NCI-H2107 treated with DMSO at 0.1 percent for 48 hours (cell line): ENCODE measurements around the gene CDKAL1.
"Not testable (repeated sequence)": the region's sequence is repeated elsewhere in the genome, so short reads cannot be mapped to it uniquely, and the experiment has no call there.

Experiments
- DNase-seq: peaks from one replicate; lab custom pipeline; 2025; ENCODE audit not compliant: unreplicated experiment; lab: John Stamatoyannopoulos, UW

Gene CDKAL1

GRCh38 chr6:21193790-21194475 lies 659.7 kb downstream of the CDKAL1 start:
- no peak for DNase-seq

GRCh38 chr6:21195301-21195700 lies 661.0 kb downstream of the CDKAL1 start:
- not testable (repeated sequence) for DNase-seq

DNA sequence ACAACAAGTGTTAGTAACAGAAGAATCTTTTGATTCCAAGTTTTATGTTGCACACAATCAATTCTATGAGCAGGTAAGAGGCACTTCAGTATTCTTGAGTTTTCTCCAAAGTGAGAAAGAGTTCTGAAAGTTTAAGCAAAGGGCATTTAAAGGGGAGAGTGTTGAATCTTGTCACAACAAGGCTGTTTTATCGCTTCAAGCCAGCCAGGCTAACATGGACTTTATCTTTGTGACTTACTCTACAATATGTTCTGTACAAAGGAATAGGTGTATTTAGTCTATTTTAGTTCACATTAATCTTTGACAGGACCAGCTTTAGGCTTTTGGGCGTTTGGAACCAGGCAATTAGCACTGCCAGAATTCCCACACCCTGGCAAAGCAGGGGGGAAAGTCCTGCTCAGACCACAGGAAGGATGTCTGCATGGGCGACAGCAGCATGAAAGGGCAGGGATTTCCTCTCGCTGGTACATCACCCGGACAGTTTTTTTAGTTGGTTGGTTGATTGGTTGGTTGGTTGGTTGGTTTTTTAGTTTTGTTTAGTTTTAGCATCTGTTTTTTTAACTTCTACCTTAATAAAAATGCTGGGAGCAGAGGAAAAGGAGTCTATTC lies 663.9 kb downstream of the CDKAL1 start:
- DNase-seq, result no peak

DNA sequence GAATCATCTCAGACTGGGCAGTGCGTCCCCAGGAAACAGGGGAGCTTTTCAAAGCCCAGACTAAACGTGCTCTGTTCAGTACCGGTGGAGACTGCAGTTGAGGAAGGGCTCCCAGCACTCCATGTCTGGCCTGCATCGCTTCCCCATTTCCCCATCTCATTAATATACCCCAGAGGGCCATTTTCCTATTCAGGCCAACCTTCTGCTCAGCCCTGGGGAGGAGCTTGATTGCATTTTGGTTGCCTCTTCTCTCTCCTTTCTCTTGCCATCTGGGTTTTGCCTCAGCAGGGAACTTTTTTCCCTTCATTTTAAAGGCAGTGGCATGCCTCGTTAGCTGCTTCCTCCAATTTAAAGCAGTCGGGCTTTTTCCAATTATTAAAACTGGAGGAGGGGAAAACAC lies 665.0 kb downstream of the CDKAL1 start:
- DNase-seq, result peak; percentile 31

- DNase-seq, result no peak
These were observed 666.0 kb downstream of the CDKAL1 start for GRCh38 chr6:21200134-21200870.

GRCh38 chr6:21201187-21201586 lies 666.9 kb downstream of the CDKAL1 start:
- no peak for DNase-seq

DNA sequence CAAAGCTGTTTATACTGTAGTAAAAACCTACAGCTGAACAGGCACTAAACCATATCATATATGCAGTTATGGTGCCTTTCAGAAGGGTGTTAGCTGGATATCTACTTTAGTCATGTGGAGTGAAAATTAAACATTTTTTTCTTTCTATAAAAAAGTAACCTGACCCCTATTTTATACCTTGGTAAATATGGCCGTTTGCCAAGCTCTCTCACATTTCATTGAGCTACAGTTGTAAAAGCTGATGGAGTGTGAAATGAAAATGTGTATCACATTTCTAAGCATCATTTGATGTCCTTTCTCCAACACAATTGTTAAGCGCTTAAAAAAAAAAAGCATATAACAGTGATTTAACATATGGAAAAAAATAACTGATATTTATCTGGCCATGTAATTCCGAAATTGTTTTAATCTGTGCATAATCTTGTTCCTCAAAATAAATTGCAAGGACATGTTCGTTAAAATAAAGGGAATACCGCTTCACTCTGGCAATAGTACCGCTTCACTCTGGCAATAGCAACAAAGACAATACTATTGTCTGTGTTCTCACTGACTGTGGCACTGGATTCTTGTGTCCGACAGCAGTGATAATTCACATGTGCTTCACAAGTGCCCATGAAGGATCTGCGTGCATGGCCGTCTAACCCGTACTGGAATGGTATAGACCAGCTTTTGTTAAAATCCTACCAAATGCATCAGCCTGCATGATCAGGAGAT lies 667.5 kb downstream of the CDKAL1 start:
- peak; percentile 85 for DNase-seq

DNA sequence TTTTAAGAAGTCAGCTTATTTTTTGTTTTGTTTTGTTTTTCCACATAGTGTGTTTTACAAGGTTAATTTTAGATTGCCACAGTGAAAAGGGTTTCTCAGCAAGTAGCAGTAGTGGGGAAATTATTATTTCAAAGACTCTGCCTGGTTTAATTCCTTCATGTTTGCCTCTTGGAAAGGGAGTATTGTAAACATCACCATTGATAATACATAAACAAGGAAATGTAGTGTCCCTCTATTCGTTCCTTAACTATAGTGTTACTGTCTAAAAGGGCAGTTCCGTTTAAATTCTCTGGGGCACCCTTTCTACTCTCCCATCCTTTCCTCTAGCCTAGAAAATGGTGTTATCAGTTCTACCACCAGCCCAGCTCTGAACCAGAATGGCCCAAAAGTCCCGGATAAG lies 668.3 kb downstream of the CDKAL1 start:
- DNase-seq, result no peak

- no peak for DNase-seq
These were observed 670.7 kb downstream of the CDKAL1 start for GRCh38 chr6:21204951-21205350.

DNA sequence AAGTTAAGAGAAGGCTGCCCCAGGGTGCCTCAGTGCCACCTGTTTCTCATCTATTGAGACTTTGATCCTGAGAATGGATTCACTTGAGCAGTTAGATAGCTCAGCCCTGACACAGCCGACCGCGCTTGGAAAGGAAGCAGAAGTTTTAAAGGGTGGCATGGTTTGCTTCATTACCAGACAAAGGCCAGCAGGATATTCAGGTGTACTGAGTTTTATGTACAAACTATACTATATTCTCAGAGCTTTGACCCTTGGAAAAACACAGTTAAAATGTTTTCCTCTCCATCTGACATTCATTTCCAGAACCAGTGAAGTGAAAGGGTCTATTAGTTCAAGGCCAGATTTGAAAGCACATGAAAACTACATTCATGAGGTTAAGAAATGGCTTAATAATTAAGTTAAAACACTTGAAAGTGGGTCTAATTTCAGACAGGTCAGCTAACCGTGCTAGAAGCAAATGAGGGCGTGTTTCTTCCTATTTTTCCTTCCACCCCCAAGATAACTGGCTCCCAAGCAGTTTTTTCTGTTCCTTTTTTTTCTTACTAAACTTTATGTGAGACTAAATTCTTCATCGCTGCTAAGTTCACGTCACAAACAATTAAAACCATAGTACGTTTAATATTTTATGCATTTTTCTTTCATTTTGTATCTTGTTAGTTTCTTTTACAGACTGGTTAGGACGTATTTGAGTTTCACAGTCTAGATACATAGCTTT lies 674.0 kb downstream of the CDKAL1 start:
- no peak for DNase-seq

DNA sequence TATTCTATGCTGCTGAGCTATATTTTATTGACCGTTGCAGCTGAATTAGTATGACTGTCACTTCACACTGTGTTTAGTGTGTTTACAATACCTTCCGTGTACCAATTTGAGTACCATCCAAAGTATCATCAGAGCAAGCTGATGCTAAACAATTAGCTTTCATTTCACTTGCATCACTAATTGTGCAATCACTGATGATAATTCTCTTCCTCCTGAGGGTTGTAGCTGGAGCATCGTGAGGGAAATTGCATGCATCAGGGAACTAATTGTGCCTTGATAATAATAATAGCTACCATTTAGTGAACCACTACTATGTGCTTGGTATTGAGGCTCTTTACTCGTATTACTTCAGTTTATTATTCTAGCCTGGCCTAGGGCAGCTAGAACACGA lies 674.5 kb downstream of the CDKAL1 start:
- no peak for DNase-seq

GRCh38 chr6:21213492-21213891 lies 679.2 kb downstream of the CDKAL1 start:
- no peak for DNase-seq

DNA sequence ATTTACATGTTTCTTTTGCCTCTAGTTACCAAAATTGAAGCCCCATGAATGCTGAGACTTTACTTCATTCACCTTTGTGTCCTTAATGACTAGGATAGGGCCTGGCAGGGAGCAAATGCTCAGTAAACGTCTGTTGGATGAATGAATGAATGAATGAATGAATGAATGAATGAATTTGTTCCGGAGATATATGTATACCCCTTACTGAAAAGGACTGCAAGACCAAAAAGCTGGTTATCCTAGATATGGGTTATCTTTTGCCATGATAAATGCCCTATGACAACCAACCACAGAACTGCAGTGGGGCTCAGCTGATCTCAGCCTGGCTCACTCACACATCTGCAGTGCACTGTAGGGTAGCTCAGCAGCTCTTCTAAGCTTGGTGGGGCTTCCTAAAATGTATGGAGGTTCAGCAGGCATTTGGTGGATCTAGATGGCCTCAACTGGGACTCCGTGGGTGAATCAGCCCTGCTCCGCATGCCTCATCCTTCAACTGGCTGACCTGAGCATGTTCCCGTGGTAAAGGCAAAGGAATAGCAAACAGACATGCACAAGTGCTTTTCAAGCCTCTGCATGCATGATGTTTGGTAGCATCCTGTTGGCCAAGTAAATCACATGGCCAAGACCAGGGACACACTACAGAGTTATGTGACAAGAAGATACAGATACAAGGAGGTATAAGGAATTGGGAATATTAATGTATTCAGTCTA lies 680.6 kb downstream of the CDKAL1 start:
- DNase-seq, result no peak

DNA sequence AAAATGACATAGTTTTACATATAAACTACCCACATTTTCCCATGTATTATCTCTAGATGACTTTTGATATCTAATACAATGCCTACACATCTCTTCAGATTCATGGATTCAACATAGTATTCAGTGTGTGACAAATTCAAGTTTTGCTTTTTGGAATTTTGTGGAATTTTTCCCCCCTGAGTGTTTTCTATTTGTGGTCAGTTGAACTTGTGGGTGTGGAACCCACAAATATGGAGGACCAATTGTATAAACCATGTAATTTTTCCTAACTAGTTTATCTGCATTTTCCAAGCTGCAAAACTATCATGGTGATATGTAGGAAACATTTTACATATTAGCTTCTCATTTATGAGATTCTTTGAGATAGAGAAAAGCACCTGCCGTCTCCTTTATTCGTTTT lies 685.0 kb downstream of the CDKAL1 start:
- no peak for DNase-seq

DNA sequence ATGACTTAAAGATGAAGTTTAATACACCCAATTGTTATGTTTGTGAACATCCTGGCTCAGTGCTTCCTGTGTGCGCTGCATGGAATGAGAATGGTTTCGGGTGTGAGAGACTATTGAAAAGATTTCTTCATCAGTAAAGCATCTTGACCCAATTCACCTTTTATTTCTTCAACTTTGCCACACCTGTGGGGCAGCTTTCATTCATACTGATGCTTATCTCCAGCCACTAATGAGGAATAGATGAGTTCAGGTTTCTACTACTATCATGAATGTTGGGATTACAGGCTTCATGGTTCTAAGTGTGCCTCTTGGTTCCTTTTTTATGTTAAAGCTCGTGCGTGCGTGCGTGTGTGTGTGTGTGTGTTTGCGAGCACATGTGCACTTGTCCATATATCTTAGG lies 685.6 kb downstream of the CDKAL1 start:
- DNase-seq, result no peak

GRCh38 chr6:21220271-21220987 lies 686.2 kb downstream of the CDKAL1 start:
- no peak for DNase-seq

- no peak for DNase-seq
These were observed 688.4 kb downstream of the CDKAL1 start for GRCh38 chr6:21222656-21223055.

GRCh38 chr6:21225912-21226311 lies 691.7 kb downstream of the CDKAL1 start:
- DNase-seq, result no peak

DNA sequence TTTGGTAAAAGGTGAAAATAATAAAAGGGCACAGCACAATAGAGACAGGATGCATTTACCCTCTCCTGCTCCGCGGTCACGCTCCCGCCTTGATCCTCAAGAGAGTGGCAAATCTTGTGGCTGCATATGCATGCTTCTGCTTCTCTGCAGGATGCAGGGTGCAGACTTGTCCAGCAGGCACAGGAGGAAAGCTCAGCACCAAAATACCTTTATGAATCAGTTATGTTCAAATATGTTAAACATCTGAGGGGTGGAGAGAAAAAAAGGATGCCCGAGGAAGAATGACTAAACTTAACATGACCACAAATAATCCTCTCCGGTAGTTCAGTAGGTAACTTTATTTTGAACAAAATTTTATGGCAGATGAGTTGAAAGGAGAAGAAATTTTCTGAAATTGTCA lies 693.2 kb downstream of the CDKAL1 start:
- DNase-seq, result no peak

DNA sequence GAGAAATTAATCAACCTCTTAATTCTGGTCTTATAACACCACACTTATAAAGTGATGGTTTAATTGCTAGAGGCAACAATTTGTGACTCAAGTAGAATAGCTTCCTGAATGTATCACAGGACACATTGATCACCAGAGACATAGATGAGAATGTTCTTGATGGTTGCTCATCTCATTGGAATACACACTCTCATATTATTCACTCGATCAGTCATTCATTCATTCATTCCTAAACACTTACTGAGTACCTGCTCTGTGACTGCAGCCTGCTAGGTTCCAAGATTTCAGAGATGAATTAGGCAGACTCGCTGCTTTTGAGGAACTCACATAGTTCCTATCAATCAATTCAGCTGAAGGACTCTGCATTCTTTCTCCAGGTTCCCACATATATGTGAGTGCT lies 694.2 kb downstream of the CDKAL1 start:
- DNase-seq, result no peak
